Measurements from ENCODE around the gene SSC4D. TPM values are rescaled to one million over a fixed set of nuclear protein-coding genes. Genes with fewer than 3 reads are reported as not detected.

Gene SSC4D
- total RNA-seq, 1 experiment from 2014 or later = 0.58 TPM

- peak overlapping the region; percentile 23 for H3K27ac Mint-ChIP-seq (ENCODE audit: low read depth, unreplicated experiment)
- POLR2A ChIA-PET = interaction anchor here (1.4 to 1.5 kb wide), 2 partner anchors 8 to 14 kb away, joined by 3 to 5 read pairs; no protein-coding TSS in a partner anchor
- H3K9me3 Mint-ChIP-seq (ENCODE audit: unreplicated experiment) = no peaks in the 10 kb centered on the region
- peaks cover 78% of the 10 kb centered on the region for H3K36me3 Mint-ChIP-seq (ENCODE audit: insufficient read depth, unreplicated experiment)
- H3K27me3 Mint-ChIP-seq (ENCODE audit: insufficient read depth, unreplicated experiment) = no peaks in the 10 kb centered on the region
- peaks cover 28% of the 10 kb centered on the region for H3K4me1 Mint-ChIP-seq (ENCODE audit: insufficient read depth, unreplicated experiment)
- H3K4me3 Mint-ChIP-seq (ENCODE audit: unreplicated experiment) = no peak overlapping the region
- TF ChIP-seq CTCF (IDR thresholded peaks at IDR 0.05; ENCODE audit: unreplicated experiment) = no peak
- intact Hi-C loops (cut with micrococcal nuclease) = no loop called here
- DNase-seq (ENCODE audit: unreplicated experiment) = no peak
- CTCF ChIA-PET = interaction anchor here (0.5 to 1.1 kb wide), 4 partner anchors 8 to 821 kb away, joined by 3 read pairs; no protein-coding TSS in a partner anchor
- BruUV-seq (replicated peaks) = no TSS peak
Measured at GRCh38 chr7:76352193-76352592, 57.3 kb downstream of the SSC4D start.

- Mint-ChIP-seq H3K9me3 (ENCODE audit: unreplicated experiment) (no peaks in the 10 kb centered on the region), H3K36me3 (ENCODE audit: insufficient read depth, unreplicated experiment) (peaks cover 87% of the 10 kb centered on the region), H3K27ac (ENCODE audit: low read depth, unreplicated experiment) (no peak overlapping the region), H3K27me3 (ENCODE audit: insufficient read depth, unreplicated experiment) (no peaks in the 10 kb centered on the region), H3K4me1 (ENCODE audit: insufficient read depth, unreplicated experiment) (peaks cover 36% of the 10 kb centered on the region), H3K4me3 (ENCODE audit: unreplicated experiment) (no peak overlapping the region)
- CTCF ChIA-PET = interaction anchor here (0.6 to 1.1 kb wide), 2 partner anchors 7 to 174 kb away, joined by 3 read pairs; no protein-coding TSS in a partner anchor
- no peak for DNase-seq (ENCODE audit: unreplicated experiment)
- BruUV-seq (replicated peaks) = no TSS peak
- TF ChIP-seq CTCF (IDR thresholded peaks at IDR 0.05; ENCODE audit: unreplicated experiment) = no peak
- intact Hi-C loops (cut with micrococcal nuclease) = no loop called here
- POLR2A ChIA-PET = interaction anchor here (0.6 to 1.6 kb wide), 3 partner anchors 9 to 44 kb away, joined by 3 to 7 read pairs (median 3); no protein-coding TSS in a partner anchor
Measured at GRCh38 chr7:76351372-76351771, 58.1 kb downstream of the SSC4D start.

GRCh38 chr7:76349313-76349885, 60.1 kb downstream of the SSC4D start:
- no peak for DNase-seq (ENCODE audit: unreplicated experiment)
- BruUV-seq (replicated peaks) = no TSS peak
- intact Hi-C loops (cut with micrococcal nuclease) = no loop called here
- Mint-ChIP-seq H3K36me3 (ENCODE audit: insufficient read depth, unreplicated experiment) (peaks cover 91% of the 10 kb centered on the region), H3K4me3 (ENCODE audit: unreplicated experiment) (no peak overlapping the region), H3K4me1 (ENCODE audit: insufficient read depth, unreplicated experiment) (peaks cover 39% of the 10 kb centered on the region), H3K27ac (ENCODE audit: low read depth, unreplicated experiment) (no peak overlapping the region), H3K27me3 (ENCODE audit: insufficient read depth, unreplicated experiment) (no peaks in the 10 kb centered on the region), H3K9me3 (ENCODE audit: unreplicated experiment) (no peaks in the 10 kb centered on the region)
- ChIA-PET CTCF (interaction anchor here (0.7 to 1.3 kb wide), 2 partner anchors 17 to 30 kb away, joined by 3 read pairs; no protein-coding TSS in a partner anchor), POLR2A (interaction anchor here (0.9 to 1.3 kb wide), 4 partner anchors 9 to 182 kb away, joined by 3 to 4 read pairs (median 3); partner anchors contain the start of gene YWHAG)
- TF ChIP-seq CTCF (IDR thresholded peaks at IDR 0.05; ENCODE audit: unreplicated experiment) = no peak

GRCh38 chr7:76347710-76348109, 61.8 kb downstream of the SSC4D start:
- Mint-ChIP-seq H3K27ac (ENCODE audit: low read depth, unreplicated experiment) (no peak overlapping the region), H3K36me3 (ENCODE audit: insufficient read depth, unreplicated experiment) (peaks cover 98% of the 10 kb centered on the region), H3K4me1 (ENCODE audit: insufficient read depth, unreplicated experiment) (peaks cover 50% of the 10 kb centered on the region), H3K4me3 (ENCODE audit: unreplicated experiment) (no peak overlapping the region), H3K27me3 (ENCODE audit: insufficient read depth, unreplicated experiment) (no peaks in the 10 kb centered on the region), H3K9me3 (ENCODE audit: unreplicated experiment) (no peaks in the 10 kb centered on the region)
- intact Hi-C loops (cut with micrococcal nuclease) = no loop called here
- BruUV-seq (replicated peaks) = no TSS peak
- ChIA-PET POLR2A (interaction anchor here (0.6 kb wide), 1 partner anchor 13 kb away, joined by 4 read pairs; no protein-coding TSS in a partner anchor), CTCF (no interaction called here)
- no peak for TF ChIP-seq CTCF (IDR thresholded peaks at IDR 0.05; ENCODE audit: unreplicated experiment)
- no peak for DNase-seq (ENCODE audit: unreplicated experiment)

Measured in MCF 10A (cell line).